Measurements from ENCODE around the gene PATJ. TPM values are rescaled to one million over a fixed set of nuclear protein-coding genes. Genes with fewer than 3 reads are reported as not detected.

The PATJ gene
- total and polyA plus RNA-seq, 2 experiments from 2014 or later: 35.3 to 68.4 TPM

- Mint-ChIP-seq H3K36me3 (ENCODE audit: low read depth) (peaks cover 16% of the 10 kb centered on the region; the same call in 2 of the 3 replicates), H3K4me3 (no peak overlapping the region), H3K27me3 (ENCODE audit: insufficient read depth, low read depth, poor library complexity) (no peaks in the 10 kb centered on the region), H3K4me1 (no peaks in the 10 kb centered on the region), H3K27ac (no peak overlapping the region), H3K9me3 (no peaks in the 10 kb centered on the region)
- Histone ChIP-seq H3K27me3 (ENCODE audit: insufficient read depth) (no peaks in the 10 kb centered on the region), H3F3A (replicated peaks; ENCODE audit: low read depth) (no peaks in the 10 kb centered on the region), H3K9me2 (ENCODE audit: insufficient read depth) (no peaks in the 10 kb centered on the region), H3K79me2 (replicated peaks; ENCODE audit: insufficient read depth) (no peaks in the 10 kb centered on the region), H3K27ac (ENCODE audit: low read depth) (no peak overlapping the region), H4K20me1 (replicated peaks; ENCODE audit: insufficient read depth) (peaks cover 16% of the 10 kb centered on the region), H3K36me3 (ENCODE audit: insufficient read depth) (no peaks in the 10 kb centered on the region), H2AFZ (no peak overlapping the region), H3K4me1 (ENCODE audit: insufficient read depth) (no peaks in the 10 kb centered on the region), H3K4me2 (no peak overlapping the region), H3K4me3 (no peak overlapping the region)
- DNase-seq (ENCODE audit: low spot score) (no peak), ATAC-seq (no peak)
- TF ChIP-seq EZH2phosphoT487 (IDR thresholded peaks at IDR 0.05; ENCODE audit: unreplicated experiment) (no peak), ZNF462 (CRISPR knock-in tag; IDR thresholded peaks at IDR 0.05) (no peak), REST (IDR thresholded peaks at IDR 0.05; ENCODE audit: unreplicated experiment) (no peak), CREB1 (CRISPR knock-in tag; IDR thresholded peaks at IDR 0.05; ENCODE audit: low read depth) (no peak), POLR2AphosphoS5 (IDR thresholded peaks at IDR 0.05; ENCODE audit: low read depth) (no peak), EZH2 (IDR thresholded peaks at IDR 0.05; ENCODE audit: low read depth, unreplicated experiment) (no peak), ETS1 (IDR thresholded peaks at IDR 0.05) (no peak), NANOG (IDR thresholded peaks at IDR 0.05; ENCODE audit: borderline replicate concordance) (no peak), STAT1 (IDR thresholded peaks at IDR 0.05; ENCODE audit: unreplicated experiment) (no peak), JUNB (IDR thresholded peaks at IDR 0.05; ENCODE audit: unreplicated experiment) (no peak), ZNF114 (CRISPR knock-in tag; IDR thresholded peaks at IDR 0.05) (no peak), ZNF331 (CRISPR knock-in tag; IDR thresholded peaks at IDR 0.05; ENCODE audit: low read depth) (no peak), CTCF (conservative IDR thresholded peaks at IDR 0.05; ENCODE audit: low read depth in 2 of 2) (no peak)
These were observed 37.0 kb downstream of the PATJ start for GRCh38 chr1:61779231-61779630.
